Uterus (tissue), 2 donors: ENCODE results near the gene ZIC1.

Experiments used
- CTCF ChIP-seq, 4 experiments: fragments of 200-600 bp in 2 of 4; fragments of 450-650 bp in 2 of 4; sonication (generic) in 2 of 4; IDR thresholded peaks; one replicate each; pipeline ENCODE4 v1.5.1; 2016 to 2019; ENCODE audit warnings: antibody characterized with exemption in 4 of 4, mild to moderate bottlenecking in 2 of 4, moderate library complexity in 1 of 4
- POLR2A ChIP-seq, 2 donors: fragments of 450-650 bp; IDR thresholded peaks; one replicate each; pipeline ENCODE4 v1.6.1; 2016; ENCODE audit warnings: antibody characterized with exemption in 2 of 2, mild to moderate bottlenecking in 1 of 2, moderate library complexity in 1 of 2

GRCh38 chr3:147423798-147424580 is 14.8 kb downstream of the ZIC1 start:
- TF ChIP-seq CTCF (IDR thresholded peaks at IDR 0.05) = no peak
- no peak for TF ChIP-seq POLR2A (IDR thresholded peaks at IDR 0.05)
